Peyer's patch (tissue), 4 donors: ENCODE measurements around the gene DPYD. TPM values are rescaled to one million over a fixed set of nuclear protein-coding genes. Genes with fewer than 3 reads are reported as not detected.

Experiments
- DNase-seq, 3 donors: peaks; one replicate each; pipeline ENCODE4 v3.0.0-alpha.2; 2017 to 2019
- H3K27ac ChIP-seq, 4 donors: fragments of 200-600 bp; sonication (generic); one replicate each; pipeline ENCODE4 v1.5.1; 2016 to 2019
- H3K27me3 ChIP-seq, 2 donors: fragments of 200-600 bp; sonication (generic); one replicate each; pipeline ENCODE4 v1.5.1; 2019
- H3K36me3 ChIP-seq, 3 donors: fragments of 200-600 bp; sonication (generic); one replicate each; pipeline ENCODE4 v1.5.1; 2016 to 2019
- H3K4me1 ChIP-seq, 4 donors: fragments of 200-600 bp; sonication (generic); one replicate each; pipeline ENCODE4 v1.5.1; 2016 to 2019
- H3K4me3 ChIP-seq, 4 donors: fragments of 200-600 bp; sonication (generic); 1 replicate in 3 of 4; 2 replicates in 1 of 4; pipeline ENCODE4 v1.5.1; 2016 to 2019; ENCODE audit warnings: mild to moderate bottlenecking in 1 of 4
- H3K9me3 ChIP-seq, 4 donors: fragments of 200-600 bp; sonication (generic); one replicate each; pipeline ENCODE4 v1.5.1; 2016 to 2019; ENCODE audit warnings: mild to moderate bottlenecking in 1 of 4
- POLR2A ChIP-seq, 2 donors: fragments of 450-650 bp; IDR thresholded peaks; one replicate each; pipeline ENCODE4 v1.5.1; 2017; ENCODE audit warnings: antibody characterized with exemption in 2 of 2, mild to moderate bottlenecking in 2 of 2, moderate library complexity in 2 of 2
- total RNA-seq, 4 donors: library from RNA; depleted of rRNA; stranded (reverse); fragments of >200 nt; gene quantifications; one replicate each; pipeline ENCODE4 v1.1.0, GENCODE V29; 2016
- TF ChIP-seq, protein P1 (sequence below), 6 experiments: fragments of 450-650 bp in 4 of 6; fragments of 200-600 bp in 2 of 6; sonication (generic) in 1 of 6; IDR thresholded peaks; one replicate each; pipeline ENCODE4 v1.5.1; 2017 to 2019; ENCODE audit warnings: antibody characterized with exemption in 6 of 6, mild to moderate bottlenecking in 3 of 6, moderate library complexity in 1 of 6

The DPYD gene
- total RNA-seq, 4 donors from 2014 or later = 30.8 to 39.7 (median 36.4) TPM

DNA sequence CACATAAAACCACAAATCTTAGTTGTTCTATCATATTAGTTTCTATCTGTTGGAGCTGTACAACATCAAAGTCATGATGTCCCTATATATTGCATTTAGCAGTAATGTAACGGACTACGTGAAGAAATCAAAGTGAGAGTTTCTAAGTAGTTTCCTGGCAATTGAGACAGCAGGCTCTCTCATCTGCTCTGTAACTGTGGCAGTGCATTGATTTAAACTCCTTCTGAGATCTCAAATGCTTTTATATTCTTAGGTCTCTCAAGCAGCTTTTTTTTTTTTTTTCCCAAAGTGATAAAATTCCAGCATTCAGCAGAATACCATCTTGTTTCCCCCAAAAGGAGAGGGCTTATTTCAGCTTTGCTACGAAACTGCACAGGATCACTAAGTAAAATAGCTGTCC is 719.2 kb downstream of the DPYD start:
- H3K4me3 ChIP-seq = no peak overlapping the region
- H3K36me3 ChIP-seq = no peaks in the 10 kb centered on the region
- TF ChIP-seq, protein P1, sequence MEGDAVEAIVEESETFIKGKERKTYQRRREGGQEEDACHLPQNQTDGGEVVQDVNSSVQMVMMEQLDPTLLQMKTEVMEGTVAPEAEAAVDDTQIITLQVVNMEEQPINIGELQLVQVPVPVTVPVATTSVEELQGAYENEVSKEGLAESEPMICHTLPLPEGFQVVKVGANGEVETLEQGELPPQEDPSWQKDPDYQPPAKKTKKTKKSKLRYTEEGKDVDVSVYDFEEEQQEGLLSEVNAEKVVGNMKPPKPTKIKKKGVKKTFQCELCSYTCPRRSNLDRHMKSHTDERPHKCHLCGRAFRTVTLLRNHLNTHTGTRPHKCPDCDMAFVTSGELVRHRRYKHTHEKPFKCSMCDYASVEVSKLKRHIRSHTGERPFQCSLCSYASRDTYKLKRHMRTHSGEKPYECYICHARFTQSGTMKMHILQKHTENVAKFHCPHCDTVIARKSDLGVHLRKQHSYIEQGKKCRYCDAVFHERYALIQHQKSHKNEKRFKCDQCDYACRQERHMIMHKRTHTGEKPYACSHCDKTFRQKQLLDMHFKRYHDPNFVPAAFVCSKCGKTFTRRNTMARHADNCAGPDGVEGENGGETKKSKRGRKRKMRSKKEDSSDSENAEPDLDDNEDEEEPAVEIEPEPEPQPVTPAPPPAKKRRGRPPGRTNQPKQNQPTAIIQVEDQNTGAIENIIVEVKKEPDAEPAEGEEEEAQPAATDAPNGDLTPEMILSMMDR (IDR thresholded peaks at IDR 0.05) = no peak
- no peak for TF ChIP-seq POLR2A (IDR thresholded peaks at IDR 0.05)
- no peaks in the 10 kb centered on the region for H3K9me3 ChIP-seq
- DNase-seq = no peak
- H3K27ac ChIP-seq = no peak overlapping the region
- no peaks in the 10 kb centered on the region for H3K27me3 ChIP-seq
- H3K4me1 ChIP-seq = no peaks in the 10 kb centered on the region

- DNase-seq = no peak
- TF ChIP-seq, protein P1 (IDR thresholded peaks at IDR 0.05) = no peak
- TF ChIP-seq POLR2A (IDR thresholded peaks at IDR 0.05) = no peak
- Histone ChIP-seq H3K9me3 (no peaks in the 10 kb centered on the region), H3K36me3 (no peaks in the 10 kb centered on the region), H3K4me3 (no peak overlapping the region), H3K4me1 (no peaks in the 10 kb centered on the region), H3K27ac (no peak overlapping the region), H3K27me3 (no peaks in the 10 kb centered on the region)
Observed at GRCh38 chr1:97200595-97200994, 720.2 kb downstream of the DPYD start.

DNA sequence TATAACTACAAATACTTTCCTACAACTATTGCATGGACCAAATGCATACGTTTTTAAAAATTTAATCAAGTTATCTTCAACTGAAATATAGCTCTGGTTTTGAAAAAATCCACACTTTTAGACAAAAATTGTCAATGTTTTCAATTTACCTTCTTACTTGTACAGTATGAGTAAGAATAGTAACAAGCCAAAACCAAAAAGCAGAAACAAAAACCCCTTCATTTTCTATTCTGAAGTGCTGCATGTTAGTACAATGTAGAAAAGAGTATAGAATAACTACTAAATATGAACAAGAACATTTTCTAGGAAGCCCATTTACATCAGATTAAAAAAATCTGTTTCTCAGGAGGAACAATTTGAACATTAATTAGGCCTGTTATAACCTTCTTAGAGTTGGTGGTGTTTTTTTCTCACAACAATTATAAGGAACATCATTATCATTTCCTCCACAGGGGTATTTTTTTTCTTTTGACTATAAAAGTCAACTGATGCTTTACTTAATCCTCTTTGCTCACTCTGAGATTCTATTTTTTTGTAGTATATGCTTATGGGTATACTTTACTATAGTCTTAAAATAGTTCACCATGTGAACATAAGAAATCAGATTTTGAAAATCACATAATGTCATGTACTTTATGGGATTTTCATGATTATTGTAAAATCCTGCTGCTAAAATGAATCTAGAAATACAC is 723.9 kb downstream of the DPYD start:
- TF ChIP-seq POLR2A (IDR thresholded peaks at IDR 0.05) = no peak
- TF ChIP-seq, protein P1 (IDR thresholded peaks at IDR 0.05) = no peak
- Histone ChIP-seq H3K4me3 (no peak overlapping the region), H3K27ac (no peak overlapping the region), H3K4me1 (no peaks in the 10 kb centered on the region), H3K36me3 (no peaks in the 10 kb centered on the region), H3K9me3 (no peaks in the 10 kb centered on the region), H3K27me3 (no peaks in the 10 kb centered on the region)
- DNase-seq = no peak

DNA sequence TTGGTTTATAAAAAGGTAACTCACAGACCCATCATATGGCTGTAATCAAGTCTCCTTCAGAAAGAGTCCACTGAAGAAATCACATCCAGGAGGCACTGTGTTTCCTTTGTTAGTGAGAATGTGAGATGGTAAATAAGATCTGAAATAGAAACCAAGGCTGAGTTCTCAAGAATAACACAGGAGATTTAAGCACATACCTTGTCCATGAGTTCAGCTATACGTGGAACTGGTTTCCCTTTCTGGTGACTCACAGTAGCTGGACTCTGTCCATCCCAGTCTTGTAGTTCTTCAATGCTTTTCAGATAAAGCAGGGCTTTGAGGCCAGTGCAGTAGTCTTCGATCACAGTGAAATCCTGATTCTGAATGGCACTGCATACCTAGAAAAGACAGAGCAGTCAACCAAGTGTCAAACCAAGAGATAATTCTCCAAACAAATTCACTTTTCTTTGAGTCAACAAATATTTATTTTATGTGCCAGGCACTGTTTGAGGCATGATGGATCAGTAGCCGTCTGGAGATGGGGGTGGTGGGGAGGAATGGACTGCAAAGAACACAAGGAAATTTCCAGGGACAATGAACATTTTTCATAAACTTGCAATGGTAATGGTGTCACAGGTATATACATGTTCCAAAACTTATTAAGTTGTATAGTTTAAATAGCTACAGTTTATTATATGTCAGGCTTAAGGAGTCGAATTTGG is 727.8 kb downstream of the DPYD start:
- Histone ChIP-seq H3K27me3 (no peaks in the 10 kb centered on the region), H3K9me3 (no peaks in the 10 kb centered on the region), H3K36me3 (no peaks in the 10 kb centered on the region), H3K4me3 (no peak overlapping the region), H3K27ac (no peak overlapping the region), H3K4me1 (no peaks in the 10 kb centered on the region)
- peak in 1 of 3 donors; percentile 67 for DNase-seq
- TF ChIP-seq, protein P1 (IDR thresholded peaks at IDR 0.05) = no peak
- TF ChIP-seq POLR2A (IDR thresholded peaks at IDR 0.05) = no peak

- TF ChIP-seq POLR2A (IDR thresholded peaks at IDR 0.05) = no peak
- TF ChIP-seq, protein P1 (IDR thresholded peaks at IDR 0.05) = no peak
- no peak overlapping the region for H3K4me3 ChIP-seq
- H3K4me1 ChIP-seq = no peaks in the 10 kb centered on the region
- H3K9me3 ChIP-seq = no peaks in the 10 kb centered on the region
- H3K27me3 ChIP-seq = no peaks in the 10 kb centered on the region
- H3K27ac ChIP-seq = no peak overlapping the region
- no peaks in the 10 kb centered on the region for H3K36me3 ChIP-seq
- DNase-seq = no peak
Observed at GRCh38 chr1:97190326-97190725, 730.5 kb downstream of the DPYD start.
